Measurements from ENCODE around the gene ZNF3. TPM values are rescaled to one million over a fixed set of nuclear protein-coding genes. Genes with fewer than 3 reads are reported as not detected.
A peak's percentile ranks its signal among the peaks of the same experiment; 100 is the strongest.

ZNF3 gene
- total RNA-seq, 1 donor from 2014 or later, result 47.7 TPM

- TF ChIP-seq CTCF (IDR thresholded peaks at IDR 0.05; ENCODE audit: unreplicated experiment), result no peak
- Mint-ChIP-seq H3K27me3 (ENCODE audit: unreplicated experiment) (peaks cover 9% of the 10 kb centered on the region), H3K9me3 (ENCODE audit: unreplicated experiment) (no peaks in the 10 kb centered on the region), H3K36me3 (ENCODE audit: low read depth, unreplicated experiment) (peaks cover 39% of the 10 kb centered on the region), H3K4me1 (ENCODE audit: unreplicated experiment) (peaks cover 2% of the 10 kb centered on the region), H3K4me3 (ENCODE audit: unreplicated experiment) (no peak overlapping the region), H3K27ac (ENCODE audit: unreplicated experiment) (no peak overlapping the region)
- no peak for DNase-seq (ENCODE audit: low spot score)
Observed at GRCh38 chr7:100107890-100108289, 26.4 kb upstream of the ZNF3 start.

GRCh38 chr7:100107125-100107737 is 25.7 kb upstream of the ZNF3 start:
- Mint-ChIP-seq H3K4me3 (ENCODE audit: unreplicated experiment) (peak overlapping the region; percentile 68), H3K27me3 (ENCODE audit: unreplicated experiment) (peaks cover 9% of the 10 kb centered on the region), H3K4me1 (ENCODE audit: unreplicated experiment) (peaks cover 6% of the 10 kb centered on the region), H3K9me3 (ENCODE audit: unreplicated experiment) (no peaks in the 10 kb centered on the region), H3K36me3 (ENCODE audit: low read depth, unreplicated experiment) (peaks cover 34% of the 10 kb centered on the region), H3K27ac (ENCODE audit: unreplicated experiment) (no peak overlapping the region)
- no peak for DNase-seq (ENCODE audit: low spot score)
- TF ChIP-seq CTCF (IDR thresholded peaks at IDR 0.05; ENCODE audit: unreplicated experiment), result no peak

GRCh38 chr7:100106633-100107032 is 25.1 kb upstream of the ZNF3 start:
- no peak for DNase-seq (ENCODE audit: low spot score)
- Mint-ChIP-seq H3K36me3 (ENCODE audit: low read depth, unreplicated experiment) (peaks cover 31% of the 10 kb centered on the region), H3K27me3 (ENCODE audit: unreplicated experiment) (peaks cover 14% of the 10 kb centered on the region), H3K4me1 (ENCODE audit: unreplicated experiment) (peaks cover 7% of the 10 kb centered on the region), H3K27ac (ENCODE audit: unreplicated experiment) (no peak overlapping the region), H3K9me3 (ENCODE audit: unreplicated experiment) (no peaks in the 10 kb centered on the region), H3K4me3 (ENCODE audit: unreplicated experiment) (no peak overlapping the region)
- no peak for TF ChIP-seq CTCF (IDR thresholded peaks at IDR 0.05; ENCODE audit: unreplicated experiment)

GRCh38 chr7:100105534-100105933 is 24.0 kb upstream of the ZNF3 start:
- no peak for TF ChIP-seq CTCF (IDR thresholded peaks at IDR 0.05; ENCODE audit: unreplicated experiment)
- peaks cover 21% of the 10 kb centered on the region for H3K27me3 Mint-ChIP-seq (ENCODE audit: unreplicated experiment)
- DNase-seq (ENCODE audit: low spot score), result no peak
- peaks cover 12% of the 10 kb centered on the region for H3K4me1 Mint-ChIP-seq (ENCODE audit: unreplicated experiment)
- no peak overlapping the region for H3K4me3 Mint-ChIP-seq (ENCODE audit: unreplicated experiment)
- H3K27ac Mint-ChIP-seq (ENCODE audit: unreplicated experiment), result no peak overlapping the region
- H3K9me3 Mint-ChIP-seq (ENCODE audit: unreplicated experiment), result no peaks in the 10 kb centered on the region
- H3K36me3 Mint-ChIP-seq (ENCODE audit: low read depth, unreplicated experiment), result peaks cover 26% of the 10 kb centered on the region

- H3K36me3 Mint-ChIP-seq (ENCODE audit: low read depth, unreplicated experiment), result peaks cover 35% of the 10 kb centered on the region
- no peaks in the 10 kb centered on the region for H3K9me3 Mint-ChIP-seq (ENCODE audit: unreplicated experiment)
- H3K27ac Mint-ChIP-seq (ENCODE audit: unreplicated experiment), result peak overlapping the region; percentile 81
- H3K4me1 Mint-ChIP-seq (ENCODE audit: unreplicated experiment), result peaks cover 33% of the 10 kb centered on the region
- peaks cover 39% of the 10 kb centered on the region for H3K27me3 Mint-ChIP-seq (ENCODE audit: unreplicated experiment)
- peak overlapping the region; percentile 94 for H3K4me3 Mint-ChIP-seq (ENCODE audit: unreplicated experiment)
- no peak for DNase-seq (ENCODE audit: low spot score)
- no peak for TF ChIP-seq CTCF (IDR thresholded peaks at IDR 0.05; ENCODE audit: unreplicated experiment)
Observed at GRCh38 chr7:100102950-100103840, 21.7 kb upstream of the ZNF3 start.
